Cardiac fibroblast (primary cell): ENCODE results near the gene HMG20A.

Experiments used
- DNase-seq, 2 donors: peaks; one replicate each; pipeline versions ENCODE4 v3.0.0 to v3.0.0-alpha.2; 2010; ENCODE audit warnings: low read depth in 2 of 2
- H3K4me3 ChIP-seq, 2 donors: replicated peaks in 1 of 2; 1 replicate in 1 of 2; 2 replicates in 1 of 2; pipeline ENCODE4 v1.5.1; 2011; ENCODE audit warnings: low read depth in 2 of 2, low read length in 2 of 2, mild to moderate bottlenecking in 2 of 2, moderate library complexity in 1 of 2
- CTCF ChIP-seq: IDR thresholded peaks from one replicate; pipeline ENCODE4 v1.5.1; 2011; ENCODE audit warnings: low read depth, mild to moderate bottlenecking, low read length, inconsistent platforms

HMG20A gene

GRCh38 chr15:77527831-77528231 is 107.1 kb downstream of the HMG20A start:
- DNase-seq = no peak
- H3K4me3 ChIP-seq = no peak overlapping the region
- TF ChIP-seq CTCF = no peak

GRCh38 chr15:77528290-77528967 is 107.7 kb downstream of the HMG20A start:
- H3K4me3 ChIP-seq = no peak overlapping the region
- no peak for DNase-seq
- TF ChIP-seq CTCF = no peak

DNA sequence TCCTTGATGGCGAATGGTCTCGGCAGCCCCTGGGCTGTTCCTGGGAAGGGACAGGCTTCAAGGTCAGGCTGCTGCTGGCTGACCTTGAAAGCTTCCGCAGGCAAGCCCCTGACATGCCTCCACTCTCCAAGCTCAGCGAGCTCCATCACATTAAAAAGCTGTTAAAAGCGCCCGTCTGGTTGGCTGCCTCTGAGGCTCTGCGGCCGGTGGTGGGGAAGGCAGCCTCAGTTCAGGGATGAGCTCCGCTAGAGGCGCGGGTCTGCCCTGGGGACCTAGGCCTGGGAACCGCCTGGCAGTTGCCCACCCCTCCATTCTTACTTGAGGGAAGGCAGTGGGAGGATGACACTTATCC is 108.3 kb downstream of the HMG20A start:
- no peak overlapping the region for H3K4me3 ChIP-seq
- no peak for TF ChIP-seq CTCF
- DNase-seq = no peak

- no peak for DNase-seq
- no peak for TF ChIP-seq CTCF
- no peak overlapping the region for H3K4me3 ChIP-seq
Observed at GRCh38 chr15:77529394-77530159, 108.9 kb downstream of the HMG20A start.

- no peak for TF ChIP-seq CTCF
- no peak for DNase-seq
Observed at GRCh38 chr15:77530576-77530975, 109.9 kb downstream of the HMG20A start.

DNA sequence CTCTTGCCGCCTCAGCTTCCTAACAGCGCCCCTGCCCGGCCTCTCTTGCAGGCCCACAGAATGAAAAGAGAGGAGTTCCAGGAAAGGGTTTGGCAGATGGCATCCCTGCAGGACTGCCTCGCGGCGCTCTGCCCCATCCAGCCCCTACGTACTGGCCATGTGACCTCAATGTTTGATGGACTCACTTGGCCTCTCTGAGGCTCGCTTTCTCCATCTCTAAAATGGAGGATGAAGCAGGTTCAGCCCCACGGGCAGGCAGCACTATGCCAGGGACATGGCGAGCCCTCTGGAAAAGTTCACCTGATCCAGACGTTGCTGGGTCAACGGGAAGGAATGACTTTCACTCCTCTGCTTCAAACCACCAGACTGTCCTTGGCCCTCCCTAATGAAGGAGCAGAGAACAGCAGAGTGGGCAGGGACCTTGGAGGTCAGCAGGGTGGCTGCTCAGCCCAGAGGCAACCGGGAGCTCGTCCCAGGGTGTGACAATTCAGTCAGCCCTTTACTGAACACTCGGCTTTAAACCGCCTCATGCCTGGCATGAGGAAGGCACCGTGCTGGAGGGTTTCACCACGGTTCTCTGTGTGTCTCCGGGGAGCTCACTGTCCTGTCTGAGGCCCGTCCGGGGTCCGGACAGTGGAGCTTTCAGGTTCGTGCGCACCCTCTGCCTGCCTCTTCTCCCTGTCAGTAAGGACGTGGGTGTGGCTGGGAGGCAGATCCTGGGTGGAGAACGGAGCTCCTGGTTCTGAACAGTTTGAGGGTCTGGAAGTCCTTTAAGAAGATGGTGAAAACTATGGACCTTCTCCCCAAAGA is 110.7 kb downstream of the HMG20A start:
- H3K4me3 ChIP-seq = no peak overlapping the region
- no peak for DNase-seq
- no peak for TF ChIP-seq CTCF

More at GRCh38 chr15:77530576-77530975, 109.9 kb downstream of the HMG20A start:
- no peak overlapping the region for H3K4me3 ChIP-seq
